Hematopoietic multipotent progenitor cell treated with erythropoietin and hydrocortisone succinate and interleukin-3 and kit ligand, for 6 days (in vitro differentiated cells): Measurements from ENCODE around the gene PPM1H.

ENCODE experiments used
- DNase-seq: peaks from one replicate; pipeline ENCODE4 v3.0.0-alpha.2; 2015

PPM1H gene

DNA sequence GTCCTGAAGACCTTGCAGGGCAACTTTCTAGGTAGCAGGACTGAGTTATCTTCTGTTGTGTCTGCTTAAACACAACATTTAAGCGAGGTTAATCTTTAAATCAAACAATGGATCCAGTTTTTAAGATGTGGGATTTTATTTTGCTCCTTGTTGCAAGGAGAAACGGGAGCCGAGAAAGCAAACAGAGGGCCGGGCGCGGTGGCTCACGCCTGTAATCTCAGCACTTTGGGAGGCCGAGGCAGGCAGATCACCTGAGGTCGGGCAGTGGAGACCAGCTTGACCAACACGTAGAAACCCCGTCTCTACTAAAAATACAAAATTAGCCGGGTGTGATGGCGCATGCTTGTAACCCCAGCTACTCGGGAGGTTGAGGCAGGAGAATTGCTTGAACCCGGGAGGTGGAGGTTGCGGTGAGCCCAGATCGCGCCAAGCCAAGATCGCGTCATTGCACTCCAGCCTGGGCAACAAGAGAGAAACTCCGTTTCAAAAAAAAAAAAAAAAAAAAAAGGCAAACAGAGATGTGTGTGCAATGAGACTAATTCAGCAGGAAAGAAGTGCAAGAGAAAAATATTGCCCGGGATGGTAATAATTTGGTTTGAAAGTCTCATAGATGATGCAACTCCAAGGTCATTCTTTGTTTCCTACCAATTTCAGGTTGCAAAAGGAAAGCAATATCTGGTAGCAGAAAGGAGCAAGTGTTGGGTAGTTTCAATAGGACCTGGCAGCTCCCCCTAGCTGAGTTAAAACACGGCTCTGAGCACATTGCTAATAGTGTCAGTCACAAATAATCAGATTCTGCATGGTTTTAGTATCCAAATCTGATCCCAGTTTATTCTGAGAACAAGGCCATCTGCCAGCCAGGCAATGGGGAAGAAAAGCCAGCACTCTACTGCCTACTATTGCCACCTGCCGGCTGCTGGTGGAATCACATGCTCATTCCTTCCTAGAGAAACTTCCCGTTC is 141.4 kb downstream of the PPM1H start:
- DNase-seq = peak; percentile 87

DNA sequence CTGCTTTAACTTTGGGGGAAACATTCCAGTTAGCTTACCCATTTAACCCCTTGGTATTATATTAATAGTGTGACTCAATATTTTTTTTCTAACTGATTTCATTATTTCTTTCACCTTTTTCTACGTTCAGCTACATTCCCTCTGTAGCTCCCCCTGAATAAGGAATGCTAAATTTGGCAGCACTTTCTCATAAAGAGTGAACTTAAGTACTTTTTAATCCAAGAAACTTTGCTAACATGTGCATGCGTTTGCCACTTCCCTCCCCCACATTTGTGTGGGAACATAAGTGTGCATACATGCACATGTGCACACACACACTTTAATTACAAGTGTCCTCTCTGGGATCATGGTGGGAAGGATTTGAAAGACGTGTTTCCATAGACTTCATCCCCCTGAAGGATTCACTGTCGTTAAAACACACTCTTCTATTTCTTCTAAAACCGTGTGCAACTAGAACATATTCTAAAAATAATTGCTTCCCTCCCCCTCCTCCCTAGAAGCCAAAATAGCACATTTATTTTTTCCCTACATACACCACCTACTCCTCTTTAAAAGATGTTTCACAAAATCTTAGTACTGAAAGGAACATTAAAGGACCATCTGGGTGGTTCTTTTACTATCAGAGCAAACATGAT is 142.6 kb downstream of the PPM1H start:
- no peak for DNase-seq

DNA sequence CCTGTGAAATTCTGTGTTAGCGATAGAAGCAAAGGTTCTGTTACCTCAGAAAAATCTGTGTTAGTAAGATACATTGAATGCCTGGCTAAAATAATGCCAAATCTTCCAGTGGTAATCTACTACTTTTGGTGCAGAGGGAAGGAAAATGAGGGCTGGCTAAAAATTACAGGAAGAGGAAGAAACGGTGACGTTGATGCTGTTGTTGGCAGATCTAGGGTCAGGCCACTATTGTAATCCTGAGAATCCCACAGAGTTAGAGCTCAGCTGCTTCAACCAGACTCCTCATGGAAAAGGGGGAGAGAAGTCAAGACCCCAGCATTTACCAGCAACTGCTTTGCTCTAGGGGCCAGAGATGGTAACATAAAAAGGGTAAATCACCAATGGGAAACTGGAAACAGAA is 145.1 kb downstream of the PPM1H start:
- no peak for DNase-seq

DNA sequence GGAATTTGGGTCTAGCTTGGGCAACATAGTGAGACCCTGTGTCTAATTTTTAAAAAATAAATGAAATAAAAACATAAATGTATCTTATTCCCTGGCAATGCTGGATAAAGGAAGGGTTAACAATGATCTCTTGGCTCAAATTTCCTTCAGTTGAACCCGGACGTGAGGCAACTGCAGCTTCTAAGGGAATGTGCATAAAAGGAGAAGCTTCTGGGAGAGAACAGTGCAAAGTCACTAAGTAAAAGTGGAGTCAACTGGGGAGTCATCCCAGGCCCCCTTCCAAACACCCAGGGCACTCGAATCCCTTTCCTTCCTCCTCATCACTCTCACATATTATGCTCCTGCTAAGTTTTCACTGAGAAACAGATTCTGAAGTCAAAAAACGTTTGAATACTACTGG is 147.3 kb downstream of the PPM1H start:
- no peak for DNase-seq

- no peak for DNase-seq
These were observed 147.9 kb downstream of the PPM1H start for GRCh38 chr12:62787023-62787422.

DNA sequence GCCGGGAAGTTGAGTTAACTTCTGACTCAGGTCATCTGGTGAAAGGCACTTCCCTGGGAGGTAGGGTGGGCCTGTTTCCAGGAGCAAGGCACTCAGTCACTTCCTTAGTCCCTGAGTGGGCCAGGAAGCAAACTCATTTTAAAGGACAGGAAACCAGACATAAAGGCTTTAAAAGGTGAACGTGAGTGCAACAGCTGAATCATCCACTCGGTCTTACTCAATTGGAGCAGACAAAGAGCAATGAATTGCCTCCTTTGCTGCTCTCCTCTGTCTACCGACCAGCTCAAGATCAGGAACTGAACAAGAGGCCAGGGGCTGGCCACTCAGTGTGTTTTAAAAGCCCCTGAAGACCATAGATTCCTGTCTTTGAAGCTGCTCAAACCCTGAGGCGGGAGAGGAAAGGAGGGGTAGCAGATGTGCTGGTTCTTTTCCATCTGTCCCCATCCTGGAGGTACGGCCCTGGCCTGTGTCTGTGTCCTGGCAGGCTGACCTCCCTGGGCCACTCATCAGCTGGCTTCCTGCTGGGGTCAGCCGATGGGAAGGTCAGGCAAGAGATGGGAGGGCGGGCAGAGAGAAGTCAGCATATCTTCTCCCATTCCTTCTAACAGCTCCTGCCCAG is 148.9 kb downstream of the PPM1H start:
- peak; percentile 16 for DNase-seq

GRCh38 chr12:62784576-62784975 is 150.4 kb downstream of the PPM1H start:
- no peak for DNase-seq

DNA sequence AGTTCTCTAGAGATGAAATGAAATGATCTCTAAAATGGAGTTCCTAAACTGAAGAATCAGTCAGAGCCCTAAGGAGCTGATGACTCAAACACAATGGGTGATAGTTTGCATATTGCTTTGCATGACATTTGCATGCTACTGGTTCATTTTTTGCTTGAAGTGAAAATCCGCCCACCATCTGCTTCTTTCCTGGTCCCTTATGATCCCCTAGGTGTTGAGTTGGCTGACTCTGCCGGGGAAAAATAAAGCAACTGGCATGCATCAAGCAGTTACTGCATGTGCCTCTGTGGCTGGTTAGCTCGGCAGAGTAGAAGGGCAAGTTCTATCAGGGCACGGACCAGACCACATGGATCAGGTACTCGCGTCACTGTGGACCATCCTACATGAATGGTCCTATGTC is 151.1 kb downstream of the PPM1H start:
- DNase-seq = no peak

DNA sequence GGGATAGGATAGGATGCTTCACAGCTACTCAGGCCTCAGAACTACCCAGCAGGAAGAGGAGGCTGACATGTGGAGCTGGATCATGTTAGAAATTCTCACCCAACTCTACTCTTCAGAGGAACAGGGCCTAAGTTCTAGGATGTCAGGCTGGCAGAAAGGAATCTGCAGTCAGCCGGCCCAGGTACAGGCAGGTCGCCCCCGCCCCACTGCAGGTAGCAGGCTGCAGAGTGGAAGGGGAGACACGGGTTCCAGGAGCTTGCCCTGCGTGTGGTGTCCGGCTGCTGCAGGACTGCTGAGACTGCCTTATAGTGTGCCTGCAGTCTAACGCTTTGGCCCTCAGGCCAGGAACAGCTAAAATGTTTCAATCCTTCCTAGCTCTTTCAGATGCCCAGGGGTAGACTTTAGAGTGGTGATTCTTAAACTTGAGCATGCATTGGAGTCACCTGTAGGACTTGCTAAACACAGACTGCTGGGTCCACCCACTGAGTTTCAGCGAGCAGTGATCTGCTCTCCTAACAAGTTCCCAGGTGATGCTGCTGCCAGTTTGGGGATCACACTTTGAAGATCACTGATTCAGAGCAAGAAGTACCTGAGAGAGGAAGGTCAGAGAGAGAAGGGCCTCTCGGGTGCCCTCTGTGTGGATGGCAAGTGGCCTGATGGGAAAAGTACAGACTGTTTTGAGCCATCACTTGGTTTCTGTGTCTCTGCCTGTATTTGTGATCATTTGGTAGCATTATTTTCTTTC is 153.6 kb downstream of the PPM1H start:
- DNase-seq = no peak

GRCh38 chr12:62779488-62779887 is 155.5 kb downstream of the PPM1H start:
- DNase-seq = no peak

DNA sequence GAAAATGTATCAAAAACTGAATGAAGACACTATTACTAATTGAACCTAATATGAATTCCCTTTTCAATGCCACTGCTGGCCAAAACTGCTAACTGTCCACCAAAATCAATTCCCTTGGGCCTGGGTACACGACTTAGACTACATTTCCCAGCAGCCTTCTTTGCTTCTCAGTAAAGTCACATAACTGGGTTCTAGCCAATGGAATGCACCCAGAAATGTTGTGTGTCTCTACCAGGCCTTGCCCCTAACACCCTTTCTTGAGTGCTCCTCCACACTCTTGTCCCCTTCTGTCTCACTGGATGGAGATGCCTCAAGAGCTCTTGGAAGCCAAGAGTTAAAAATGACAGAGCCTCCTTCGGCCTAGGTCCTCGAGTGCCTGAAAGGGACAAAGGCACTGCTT is 156.8 kb downstream of the PPM1H start:
- DNase-seq = no peak

GRCh38 chr12:62776997-62777396 is 158.0 kb downstream of the PPM1H start:
- no peak for DNase-seq

GRCh38 chr12:62776575-62776974 is 158.4 kb downstream of the PPM1H start:
- DNase-seq = no peak

DNA sequence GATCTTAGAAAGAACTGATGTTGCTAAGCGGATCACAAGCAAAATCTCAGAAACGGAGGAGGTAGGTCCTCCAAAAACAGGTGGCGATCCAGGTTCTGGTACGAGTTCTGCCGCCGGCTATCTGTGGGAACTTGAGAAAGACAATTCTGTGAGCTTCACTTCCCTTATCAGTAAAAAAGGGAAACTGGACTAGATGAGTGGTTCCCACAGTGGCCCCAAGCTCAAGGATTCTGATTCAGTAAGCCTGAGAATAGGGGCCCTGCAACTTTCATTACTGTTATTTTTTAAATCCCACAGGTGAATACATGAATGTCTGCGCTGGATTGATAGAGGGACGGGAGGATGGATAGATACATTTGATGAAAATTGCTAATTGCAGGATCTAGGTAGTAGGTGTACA is 160.2 kb downstream of the PPM1H start:
- DNase-seq = peak; percentile 14

DNA sequence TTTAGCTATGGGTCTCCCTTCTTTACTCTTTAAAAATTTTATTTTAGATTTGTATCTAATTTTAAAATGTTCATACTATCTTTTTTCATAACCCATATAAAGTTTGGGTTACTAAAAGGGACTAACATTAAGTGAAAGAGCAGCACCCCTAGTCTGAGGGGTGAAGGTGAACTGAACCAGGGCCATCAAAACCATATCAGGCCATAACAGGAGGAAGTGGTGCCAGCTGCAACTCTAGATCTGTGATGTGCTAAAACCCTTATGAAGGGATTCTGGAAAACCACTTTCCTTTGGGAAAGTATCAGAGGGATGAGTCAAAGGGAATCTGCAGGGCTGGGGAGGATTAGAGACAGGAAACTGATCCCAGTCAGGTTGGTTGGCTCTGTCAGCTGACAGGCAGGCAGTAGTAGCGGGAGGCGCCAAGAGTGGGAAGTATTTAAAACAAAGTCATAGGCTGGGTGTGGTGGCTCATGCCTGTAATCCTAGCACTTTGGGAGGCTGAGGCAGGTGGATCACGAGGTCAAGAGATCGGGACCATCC is 162.5 kb downstream of the PPM1H start:
- DNase-seq = peak; percentile 28

GRCh38 chr12:62771828-62772227 is 163.1 kb downstream of the PPM1H start:
- no peak for DNase-seq

DNA sequence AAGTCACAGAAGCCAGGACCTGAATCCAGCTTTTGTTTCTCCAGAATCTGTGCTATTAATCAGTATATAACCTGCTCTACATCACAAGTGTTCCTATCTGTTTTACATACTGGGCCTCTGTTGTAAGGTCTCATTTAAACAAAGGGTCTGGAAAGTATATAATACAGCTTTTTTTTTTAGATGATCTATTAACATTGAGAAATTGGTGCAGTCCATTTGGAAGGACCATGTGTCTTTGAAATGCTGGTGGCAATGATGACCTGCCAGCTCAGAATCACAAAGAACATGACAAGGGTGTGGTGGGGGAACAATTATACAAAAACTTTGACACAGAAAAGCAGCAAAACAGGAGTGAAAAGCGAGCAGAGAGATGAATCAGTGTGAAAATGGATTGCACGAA is 164.6 kb downstream of the PPM1H start:
- no peak for DNase-seq

GRCh38 chr12:62769076-62769619 is 165.8 kb downstream of the PPM1H start:
- DNase-seq = no peak

DNA sequence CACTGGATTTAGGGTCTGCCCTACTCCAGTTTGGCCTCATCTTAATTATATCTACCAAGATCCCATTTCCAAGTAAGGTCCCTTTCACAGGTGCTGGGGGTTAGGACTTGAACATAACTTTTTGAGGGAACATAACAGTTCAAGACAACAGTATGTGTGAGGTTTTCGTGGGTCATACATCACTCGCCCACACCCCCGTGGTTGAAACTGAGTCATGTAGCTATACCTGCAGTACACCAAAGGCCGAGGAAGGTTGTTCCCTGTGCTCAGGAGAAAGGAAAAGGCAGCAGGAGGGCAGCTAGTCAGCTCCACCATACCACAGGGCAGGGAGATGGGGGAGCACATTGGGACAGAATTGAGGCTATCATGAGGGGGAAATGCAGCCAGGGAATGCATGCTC is 167.0 kb downstream of the PPM1H start:
- DNase-seq = no peak

GRCh38 chr12:62767496-62767895 is 167.5 kb downstream of the PPM1H start:
- DNase-seq = no peak

DNA sequence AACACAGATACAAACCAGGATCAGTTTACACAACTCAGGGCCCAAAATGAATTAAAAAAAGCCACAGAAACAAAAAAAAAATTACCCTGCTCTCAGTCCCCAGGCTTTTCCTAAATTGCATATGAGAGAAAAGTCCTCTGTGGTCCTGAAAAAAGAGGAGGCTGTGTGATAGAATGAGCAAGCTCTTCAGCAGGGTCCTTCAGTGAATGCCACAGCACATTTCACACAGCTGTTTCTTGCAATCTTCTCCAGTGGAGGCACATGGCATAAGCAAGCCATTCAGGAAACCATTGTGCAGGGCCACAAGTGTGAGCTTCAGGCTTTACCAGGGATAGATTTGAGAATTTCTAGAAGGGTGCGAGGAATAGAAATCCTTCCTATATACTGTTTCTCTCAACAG is 168.5 kb downstream of the PPM1H start:
- no peak for DNase-seq

DNA sequence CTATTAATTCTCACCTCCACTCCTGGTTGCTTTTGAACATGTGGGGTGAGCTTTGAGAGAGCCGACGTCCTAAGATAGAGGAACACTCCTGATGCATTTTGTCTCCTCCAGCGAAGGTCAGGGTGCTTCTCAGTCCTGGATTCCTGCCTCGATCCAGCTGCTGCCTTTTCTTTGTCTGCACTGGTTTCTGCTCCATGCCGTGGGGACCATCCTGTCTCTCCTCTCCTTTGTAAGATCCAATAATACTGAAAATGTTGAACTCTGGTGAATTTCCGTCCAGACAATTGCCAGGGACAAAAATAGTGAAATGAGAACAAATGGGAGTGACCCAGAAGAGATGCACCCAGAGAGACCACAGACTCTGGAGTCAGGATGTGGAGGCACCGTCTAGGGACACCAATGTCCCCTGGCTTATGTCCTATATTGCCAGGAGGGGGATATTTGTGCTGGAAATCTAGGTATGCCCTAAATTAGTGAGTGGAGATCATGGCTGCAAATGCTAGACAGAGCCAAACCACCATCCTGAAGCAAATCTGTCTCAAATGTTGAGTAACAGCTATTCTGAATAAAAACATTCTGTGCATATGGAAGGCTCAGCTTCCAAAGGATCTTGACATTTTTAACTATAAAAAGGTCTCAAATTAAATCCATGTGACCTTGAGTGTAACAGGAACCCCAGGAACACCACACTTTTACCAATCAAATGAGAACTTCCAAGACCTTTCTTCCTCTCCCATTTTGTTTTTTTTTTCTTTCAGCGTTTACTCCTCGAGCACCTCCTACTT is 170.9 kb downstream of the PPM1H start:
- DNase-seq = no peak
